HG03520 (cell line): ENCODE measurements around the gene HIGD2B.
A peak's percentile ranks its signal among the peaks of the same experiment; 100 is the strongest.
"Not testable (repeated sequence)": the region's sequence is repeated elsewhere in the genome, so short reads cannot be mapped to it uniquely, and the experiment has no call there.

Experiments used
- ATAC-seq: cut with Tn5 transposase; IDR thresholded peaks from one replicate; pipeline ENCODE4 v1.9.1; 2021; ENCODE audit warnings: mild to moderate bottlenecking, moderate library complexity; ENCODE audit not compliant: unreplicated experiment

HIGD2B gene

DNA sequence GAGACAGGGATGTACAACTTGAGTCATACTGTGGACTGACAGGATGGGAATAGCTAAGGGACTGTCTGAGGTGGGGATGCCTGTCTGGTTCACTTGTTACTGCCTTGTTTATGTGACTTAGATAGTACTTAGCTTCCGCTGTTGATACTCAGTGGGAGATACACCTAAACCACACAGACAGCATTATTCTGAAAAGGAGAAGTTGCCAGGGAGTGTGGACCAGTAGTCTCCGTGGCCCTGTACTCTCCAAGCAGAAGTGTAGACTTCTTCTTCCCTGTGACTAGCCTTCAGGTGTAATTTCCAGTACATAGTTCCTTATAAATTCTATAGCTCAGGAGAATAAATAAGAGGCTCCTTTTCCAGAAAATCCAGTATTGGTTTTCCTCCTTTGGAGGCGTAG, 5.1 kb downstream of the HIGD2B start:
- ATAC-seq = no peak

DNA sequence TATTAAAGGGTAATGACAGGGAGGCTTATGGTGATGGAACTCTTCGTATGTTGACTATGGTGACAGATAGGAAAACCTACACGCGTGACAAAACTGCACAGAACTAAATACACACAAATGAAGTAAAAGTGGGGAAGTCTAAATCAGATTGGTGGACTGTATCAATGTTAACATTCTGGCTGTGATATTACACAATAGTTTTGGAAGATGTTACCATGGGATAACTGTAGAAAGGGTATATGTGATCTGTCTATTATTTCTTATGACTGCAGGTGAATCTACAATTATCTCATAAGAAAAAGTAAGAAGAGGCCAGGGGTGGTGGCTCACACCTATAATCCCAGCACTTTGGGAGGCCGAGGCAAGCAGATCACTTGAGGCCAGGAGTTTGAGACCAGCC, 9.1 kb downstream of the HIGD2B start:
- ATAC-seq = no peak

DNA sequence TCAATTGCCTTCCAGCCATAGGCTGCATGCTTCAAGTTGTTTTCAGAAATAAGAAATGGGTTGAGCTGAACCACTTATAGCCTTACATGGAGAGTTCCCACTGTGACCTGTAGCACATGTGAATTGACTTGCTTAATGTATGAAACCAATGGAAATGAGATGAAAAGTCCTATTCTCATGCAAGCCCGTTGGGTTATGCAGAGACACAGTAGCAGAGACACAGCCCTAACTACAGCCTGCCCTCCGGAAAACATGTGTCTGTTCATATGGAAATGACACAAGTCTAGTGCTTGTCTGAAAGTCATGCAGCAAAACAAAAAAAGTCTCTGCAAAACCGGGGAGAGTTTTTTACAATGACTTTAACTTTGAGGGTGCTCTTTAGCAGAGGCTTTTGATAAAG, 14.5 kb downstream of the HIGD2B start:
- ATAC-seq = no peak

DNA sequence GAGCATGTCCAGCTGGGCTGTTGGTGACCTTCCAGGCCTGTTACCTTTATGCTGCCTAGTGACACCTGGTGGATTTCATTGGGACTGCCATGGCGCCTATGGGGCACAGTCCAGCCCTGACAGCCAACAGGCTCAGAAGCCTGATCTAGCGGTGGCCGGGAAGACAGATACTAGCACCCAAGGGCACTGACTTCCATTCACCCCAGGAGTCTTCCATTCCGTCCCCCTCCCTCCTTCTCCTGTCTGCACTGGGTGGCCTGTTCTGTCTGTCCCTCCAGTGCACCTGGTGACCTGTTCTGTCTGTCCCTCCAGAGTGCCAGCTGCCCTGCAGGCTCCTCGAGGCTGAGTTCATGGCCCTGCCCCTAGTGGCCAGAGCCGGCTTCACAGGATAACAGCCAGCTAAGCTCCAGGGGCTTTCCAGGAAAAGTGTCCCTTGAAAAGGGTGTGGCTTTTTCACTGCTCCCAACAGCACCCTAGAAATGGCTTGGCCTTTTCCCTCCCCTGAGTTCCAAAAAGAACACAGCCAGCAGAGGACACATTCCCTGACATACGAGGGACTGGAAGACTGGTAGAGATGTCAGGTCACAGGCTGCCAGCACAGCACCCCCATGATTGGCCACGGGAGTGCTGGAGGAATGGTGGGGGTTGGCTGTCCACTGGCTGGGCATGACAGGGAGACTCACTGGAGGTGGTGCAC, 15.2 kb downstream of the HIGD2B start:
- ATAC-seq = peak; percentile 67

DNA sequence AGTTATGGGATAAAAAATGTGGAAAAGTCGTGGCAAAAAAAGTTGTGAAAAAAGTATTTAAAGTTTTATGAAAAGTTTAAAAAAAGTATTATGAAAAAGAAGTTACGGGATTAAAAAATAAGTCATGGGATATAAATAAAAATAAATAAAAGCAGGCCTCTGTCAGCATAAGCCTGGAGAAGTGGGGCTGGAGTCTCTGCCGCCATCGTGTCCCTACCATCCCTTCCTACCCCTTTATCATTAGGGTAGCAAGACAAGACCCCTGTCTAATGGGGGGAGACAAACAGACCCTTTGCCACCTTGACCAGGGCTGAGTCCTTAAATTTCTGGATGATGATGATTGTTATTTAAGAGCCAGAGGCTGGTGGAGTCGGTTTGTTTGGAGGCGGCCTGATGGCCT, 16.2 kb downstream of the HIGD2B start:
- not testable (repeated sequence) for ATAC-seq

DNA sequence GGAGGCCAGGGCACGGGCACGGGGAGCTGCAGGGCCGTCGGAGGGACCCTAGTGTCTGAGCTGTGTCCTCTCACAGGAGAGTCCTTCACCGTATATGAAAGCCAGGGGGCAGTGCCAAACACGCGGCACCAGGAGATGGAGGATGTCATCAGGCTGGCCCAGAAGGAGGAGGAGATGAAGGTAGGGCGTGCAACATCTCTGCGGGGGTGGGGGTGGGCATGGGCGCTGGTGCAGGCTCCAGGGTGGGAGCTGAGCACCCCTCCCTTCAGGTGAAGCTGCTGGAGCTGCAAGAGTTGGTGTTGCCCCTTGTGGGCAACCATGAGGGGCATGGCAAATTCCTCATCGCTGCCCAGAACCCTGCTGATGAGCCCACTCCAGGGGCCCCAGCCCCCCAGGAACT, 20.3 kb downstream of the HIGD2B start:
- ATAC-seq = not testable (repeated sequence)

DNA sequence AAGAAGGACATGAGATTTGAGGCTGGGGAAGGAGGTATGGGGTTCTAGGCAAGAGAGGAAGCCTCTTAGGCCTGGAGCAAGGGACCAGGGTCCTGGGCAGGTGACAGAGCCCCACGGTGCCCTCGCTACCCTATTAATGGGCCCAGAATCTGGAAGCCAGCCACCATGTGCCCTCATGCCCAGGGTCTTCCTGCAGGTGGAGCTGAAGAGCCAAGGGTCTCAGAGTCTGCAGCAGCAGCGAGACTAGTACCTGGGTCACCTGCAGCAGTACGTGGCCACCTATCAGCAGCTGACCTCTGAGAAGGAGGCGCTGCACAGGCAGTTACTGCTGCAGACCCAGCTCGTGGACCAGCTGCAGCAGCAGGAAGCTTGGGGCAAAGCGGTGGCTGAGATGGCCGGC, 22.1 kb downstream of the HIGD2B start:
- not testable (repeated sequence) for ATAC-seq

DNA sequence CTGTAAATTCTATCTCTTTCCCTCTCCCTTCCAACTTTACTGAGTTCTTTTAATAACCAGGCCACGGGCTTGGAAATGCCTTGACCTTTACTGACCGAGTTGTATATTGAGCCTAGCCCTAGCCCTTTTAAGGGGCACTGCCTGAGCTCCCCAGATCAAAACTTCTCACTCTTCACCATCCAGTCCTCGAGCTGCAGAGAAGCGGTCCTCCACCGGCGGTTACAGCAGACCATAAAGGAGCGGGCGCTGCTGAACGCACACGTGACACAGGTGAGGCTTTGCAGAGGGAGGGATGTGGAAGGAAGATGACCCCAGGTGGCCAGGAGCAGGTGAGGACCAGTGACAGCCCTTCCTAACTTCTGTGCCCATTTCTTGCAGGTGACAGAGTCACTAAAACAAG, 24.9 kb downstream of the HIGD2B start:
- not testable (repeated sequence) for ATAC-seq

DNA sequence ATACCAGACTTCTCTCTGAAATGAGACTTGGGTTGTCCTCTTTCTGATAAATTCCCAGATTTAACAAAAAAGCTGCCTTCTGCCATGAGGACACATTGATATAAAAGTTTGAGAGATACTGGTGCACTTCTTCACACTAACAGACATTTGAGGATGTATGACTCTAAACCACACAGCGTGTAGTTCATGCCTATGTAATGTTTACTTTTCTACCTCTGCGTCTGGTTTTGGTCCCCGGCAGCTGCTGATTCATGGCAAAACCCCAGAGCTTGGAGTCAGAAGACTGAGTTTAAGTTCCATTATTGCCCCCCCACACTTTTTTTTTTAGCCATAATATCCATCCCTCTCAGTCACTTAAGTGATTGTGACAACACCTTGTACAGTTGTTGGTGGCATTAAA, 30.0 kb downstream of the HIGD2B start:
- not testable (repeated sequence) for ATAC-seq

DNA sequence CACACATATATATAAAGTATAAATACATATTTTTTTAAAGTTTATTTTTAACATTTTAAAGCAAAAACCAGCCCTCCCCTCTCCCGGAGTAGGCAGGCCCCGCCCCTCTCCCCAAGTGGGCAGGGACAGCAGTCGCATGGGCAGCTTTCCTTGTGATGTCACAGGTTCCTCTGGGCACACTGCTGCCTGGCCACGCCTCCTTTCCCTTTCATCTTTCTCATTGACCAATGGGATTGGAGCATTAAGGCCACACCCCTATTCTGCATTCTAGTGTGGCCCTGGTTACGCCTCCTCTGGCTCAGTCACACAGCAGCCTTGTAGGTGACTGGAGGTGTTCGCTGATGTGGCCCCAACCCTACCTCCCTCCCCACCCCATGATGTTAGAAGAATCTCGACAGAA, 31.6 kb downstream of the HIGD2B start, which contains the start of gene GOLGA6B:
Gene GOLGA6B (plus strand): TSS at position 301 of the 400 bp plus-strand sequence. CDS start 41 bp downstream, at position 342.
- ATAC-seq = not testable (repeated sequence)

DNA sequence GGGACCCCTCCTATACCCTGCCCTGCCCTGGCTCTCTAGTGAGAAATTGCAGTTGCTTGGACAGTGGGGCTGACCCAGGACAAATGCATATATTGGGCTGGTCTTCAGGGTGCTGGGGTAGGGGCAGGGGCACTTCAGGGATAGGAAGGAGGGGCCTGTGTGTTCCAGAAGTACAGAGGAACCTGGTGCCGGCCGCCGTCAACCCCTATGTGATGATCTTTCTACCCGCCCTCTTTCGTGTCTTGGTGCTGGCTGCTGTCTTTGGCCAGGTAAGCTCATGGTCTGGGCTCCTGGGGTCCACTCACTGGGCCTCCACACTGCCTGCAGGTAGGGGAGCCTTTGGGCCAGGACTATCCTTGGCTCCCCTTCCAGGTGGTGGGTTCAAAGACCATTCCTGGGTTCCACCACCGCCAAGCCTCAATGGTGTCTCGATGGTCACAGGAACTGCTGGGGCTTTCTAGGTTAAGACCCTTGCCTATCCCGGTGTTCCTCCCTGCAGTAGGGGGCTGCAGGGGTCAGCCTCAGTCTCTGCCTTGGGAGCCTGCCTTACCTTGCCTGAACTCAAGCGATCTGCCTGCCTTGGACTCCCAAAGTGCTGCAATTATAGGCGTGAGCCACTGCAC, 37.2 kb downstream of the HIGD2B start:
- not testable (repeated sequence) for ATAC-seq

DNA sequence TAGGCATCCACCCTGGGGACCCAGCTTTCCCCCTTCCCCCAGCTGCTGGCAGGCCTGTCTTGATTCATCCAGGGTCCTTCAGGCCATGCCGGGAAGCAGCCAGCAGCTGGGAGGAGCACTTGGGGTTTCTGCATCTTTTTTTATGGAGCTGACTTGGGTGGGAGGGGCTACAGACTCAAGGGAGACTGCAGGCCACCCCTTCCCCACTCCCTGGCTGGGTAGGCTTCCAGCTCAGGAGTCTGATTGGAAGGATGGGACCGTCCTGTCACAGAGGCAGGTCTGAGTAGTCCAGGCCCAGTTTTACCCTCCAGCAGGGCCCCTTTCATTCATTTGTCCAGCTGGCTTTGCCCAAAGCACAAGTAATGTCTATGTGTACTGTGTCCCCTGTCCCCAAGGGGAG, 43.7 kb downstream of the HIGD2B start:
- not testable (repeated sequence) for ATAC-seq

DNA sequence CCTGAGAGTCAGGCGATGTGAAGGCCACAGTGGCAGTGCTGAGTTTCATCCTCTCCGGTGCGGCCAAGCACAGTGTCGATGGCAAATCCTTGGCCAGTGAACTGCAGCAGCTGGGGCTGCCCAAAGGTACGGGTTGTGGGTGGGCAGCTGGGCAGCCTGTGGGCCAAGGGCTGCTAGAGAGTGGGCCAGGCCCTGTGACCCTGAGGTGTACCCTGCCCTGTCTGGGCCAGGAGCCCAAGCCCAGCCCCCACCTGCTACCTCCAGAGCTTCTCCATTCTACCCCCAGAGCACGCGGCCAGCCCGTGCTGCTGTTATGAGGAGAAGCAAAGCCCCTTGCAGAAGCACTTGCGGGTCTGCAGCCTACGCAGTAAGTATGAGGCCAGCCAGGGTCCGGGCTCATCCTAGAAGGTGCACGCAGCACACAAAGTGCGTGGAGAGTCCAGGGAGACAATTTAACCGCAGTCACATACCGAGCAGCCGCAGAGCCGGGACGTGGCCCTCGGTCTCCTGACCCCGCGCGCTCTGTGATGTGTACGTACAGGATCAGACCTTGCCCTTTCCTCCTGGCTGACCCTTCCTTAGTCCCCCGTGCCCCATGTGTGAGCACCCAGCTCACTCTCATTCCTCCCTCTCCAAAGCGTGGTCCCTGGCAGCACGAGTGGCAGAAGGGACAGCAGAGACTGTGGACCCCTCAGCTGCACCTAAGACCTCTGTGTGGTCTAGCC, 46.1 kb downstream of the HIGD2B start:
- ATAC-seq = not testable (repeated sequence)

DNA sequence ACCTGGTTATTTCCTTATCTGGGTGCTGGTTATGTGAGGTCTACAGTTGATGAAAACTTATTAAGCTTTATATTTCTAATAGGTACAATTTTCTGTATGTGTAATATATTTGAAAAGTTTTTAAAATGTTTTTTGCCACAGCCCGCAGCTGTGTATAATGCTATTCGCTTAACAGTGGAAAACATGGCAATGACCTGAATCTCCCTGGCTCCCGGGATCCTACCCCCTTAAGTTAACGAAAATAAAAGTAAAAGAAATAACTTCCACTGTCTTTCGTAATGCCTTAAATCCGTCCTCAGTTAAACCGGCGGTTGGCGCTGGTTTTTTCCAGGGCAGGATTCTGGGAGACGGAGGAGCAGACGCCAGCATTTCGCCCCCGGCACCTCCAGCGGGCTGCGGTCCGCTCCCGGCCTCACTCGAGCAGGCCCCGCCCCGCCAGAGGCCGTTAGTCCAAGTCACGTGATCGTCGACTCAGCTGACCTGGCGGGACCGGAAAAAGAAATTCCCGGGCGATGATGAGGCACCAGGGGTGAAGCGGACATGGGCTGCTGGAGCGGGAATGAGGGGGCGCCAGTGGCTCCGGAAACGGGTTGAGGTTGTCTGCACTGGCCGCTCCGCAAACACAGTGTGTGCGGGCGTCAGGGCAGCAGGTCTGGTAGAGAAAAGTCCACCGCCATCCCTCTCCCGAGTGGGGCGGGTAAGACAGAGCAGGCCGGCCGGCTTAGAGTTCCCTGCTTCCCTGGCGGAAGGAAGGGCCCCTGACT, 49.3 kb downstream of the HIGD2B start:
- not testable (repeated sequence) for ATAC-seq

DNA sequence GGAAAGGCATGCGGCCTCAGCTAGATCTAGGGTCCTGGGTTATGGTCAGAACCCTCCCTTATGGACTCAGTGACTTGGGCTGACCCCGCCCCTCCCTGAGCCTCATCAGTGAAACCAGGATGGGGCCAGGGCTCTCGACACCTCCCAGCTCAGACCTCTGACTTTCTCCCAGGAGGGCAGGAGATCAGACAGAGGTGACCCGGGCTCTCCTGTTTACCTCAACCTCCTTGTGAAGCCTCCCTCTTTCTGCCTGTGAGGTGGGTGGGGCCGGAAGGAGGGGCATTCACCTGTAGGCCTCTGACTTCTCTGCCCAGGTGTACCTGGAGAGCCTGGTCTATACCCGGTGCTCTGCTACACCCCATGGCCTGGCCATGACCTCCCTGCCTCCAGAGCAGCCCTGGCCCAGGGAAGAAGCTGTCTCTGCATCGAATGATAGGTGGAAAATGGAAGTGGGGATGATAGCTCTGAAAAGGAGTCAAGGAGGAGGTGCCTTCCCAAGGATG, 56.9 kb downstream of the HIGD2B start:
- ATAC-seq = not testable (repeated sequence)

DNA sequence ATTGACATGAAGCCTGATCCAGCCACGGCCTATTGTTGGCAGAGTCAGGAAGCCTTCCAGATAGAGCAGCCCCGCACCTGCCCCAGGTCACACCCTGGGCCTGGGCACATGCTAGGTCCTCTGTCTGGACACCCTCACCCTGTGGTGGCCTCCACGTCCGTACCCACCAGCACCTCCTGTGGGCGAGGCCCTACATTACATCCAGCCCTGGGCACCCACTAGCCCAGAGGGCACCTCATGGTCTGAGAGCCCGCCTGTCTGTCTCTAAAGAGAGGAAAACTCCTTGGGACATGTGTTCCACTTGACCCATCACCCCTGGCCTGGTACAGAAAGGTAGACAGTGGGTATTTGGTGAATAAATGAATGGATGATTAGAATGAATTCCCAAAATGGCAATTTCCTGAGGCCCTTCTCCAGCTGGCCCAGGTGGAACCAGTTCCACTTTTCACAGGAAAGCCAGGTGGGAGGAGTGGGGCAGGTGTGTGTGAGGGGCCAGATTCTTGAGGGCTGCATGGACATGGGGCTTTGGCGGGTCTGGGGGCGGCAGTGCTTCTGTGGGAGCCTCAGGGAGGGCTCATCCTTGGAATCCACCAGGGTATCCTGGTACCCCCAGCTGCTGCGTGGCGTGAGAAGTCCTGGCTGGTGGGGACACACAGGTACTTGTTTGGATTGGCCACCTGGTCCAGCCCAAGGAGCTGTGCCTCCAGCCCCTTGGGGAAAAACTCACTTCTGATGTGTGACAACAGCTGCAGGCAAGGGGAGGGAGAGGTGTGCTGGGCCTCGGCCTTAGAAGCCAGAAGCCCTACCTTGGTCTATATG, 57.5 kb downstream of the HIGD2B start:
- ATAC-seq = not testable (repeated sequence)

DNA sequence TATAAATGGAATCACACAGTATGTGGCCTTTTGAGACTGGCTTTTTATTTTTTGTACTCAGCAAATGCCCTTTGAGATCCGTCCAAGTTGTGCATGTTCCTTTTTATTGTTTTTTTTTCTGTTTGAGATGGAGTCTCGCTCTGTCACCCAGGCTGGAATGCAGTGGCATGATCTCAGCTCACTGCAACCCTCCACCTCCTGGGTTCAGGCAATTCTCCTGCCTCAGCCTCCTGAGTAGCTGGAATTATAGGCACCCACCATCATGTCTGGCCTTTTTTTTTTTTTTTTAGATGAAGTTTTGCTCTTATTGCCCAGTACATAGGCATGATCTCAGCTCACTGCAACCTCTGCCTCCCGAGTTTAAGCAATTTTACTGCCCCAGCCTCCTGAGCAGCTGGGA, 59.8 kb downstream of the HIGD2B start:
- ATAC-seq = not testable (repeated sequence)
